ENCODE results near the gene KIF7. TPM values are rescaled to one million over a fixed set of nuclear protein-coding genes. Genes with fewer than 3 reads are reported as not detected.
A peak's percentile ranks its signal among the peaks of the same experiment; 100 is the strongest.

KIF7 gene
- total RNA-seq, 1 donor from 2014 or later, result 2.1 TPM

- FAIRE-seq, result no peak
- Histone ChIP-seq H3K4me3 (ENCODE audit: low read depth, low read length) (no peak overlapping the region), H3K36me3 (ENCODE audit: control insufficient read depth, insufficient read depth, low read length) (no peaks in the 10 kb centered on the region), H3K27me3 (ENCODE audit: control insufficient read depth, insufficient read depth, low read length) (no peaks in the 10 kb centered on the region)
- no peak for TF ChIP-seq CTCF (IDR thresholded peaks at IDR 0.05; ENCODE audit: insufficient read depth, low read length, severe bottlenecking)
- DNase-seq (ENCODE audit: low read depth), result no peak
Measured at GRCh38 chr15:89649013-89649625, 6.1 kb downstream of the KIF7 start.

- FAIRE-seq, result no peak
- no peak overlapping the region for H3K4me3 ChIP-seq (ENCODE audit: low read depth, low read length)
- DNase-seq (ENCODE audit: low read depth), result no peak
- H3K27me3 ChIP-seq (ENCODE audit: control insufficient read depth, insufficient read depth, low read length), result no peaks in the 10 kb centered on the region
- no peak for TF ChIP-seq CTCF (IDR thresholded peaks at IDR 0.05; ENCODE audit: insufficient read depth, low read length, severe bottlenecking)
- no peaks in the 10 kb centered on the region for H3K36me3 ChIP-seq (ENCODE audit: control insufficient read depth, insufficient read depth, low read length)
Measured at GRCh38 chr15:89648106-89649012, 6.9 kb downstream of the KIF7 start.

GRCh38 chr15:89647191-89647851, 7.9 kb downstream of the KIF7 start:
- TF ChIP-seq CTCF (IDR thresholded peaks at IDR 0.05; ENCODE audit: insufficient read depth, low read length, severe bottlenecking), result peak; percentile 93
- FAIRE-seq (peak; percentile 18), DNase-seq (ENCODE audit: low read depth) (peak; percentile 23)
- H3K36me3 ChIP-seq (ENCODE audit: control insufficient read depth, insufficient read depth, low read length), result no peaks in the 10 kb centered on the region
- H3K27me3 ChIP-seq (ENCODE audit: control insufficient read depth, insufficient read depth, low read length), result no peaks in the 10 kb centered on the region
- no peak overlapping the region for H3K4me3 ChIP-seq (ENCODE audit: low read depth, low read length)

GRCh38 chr15:89646416-89647141, 8.7 kb downstream of the KIF7 start:
- H3K27me3 ChIP-seq (ENCODE audit: control insufficient read depth, insufficient read depth, low read length), result no peaks in the 10 kb centered on the region
- no peak for DNase-seq (ENCODE audit: low read depth)
- no peak overlapping the region for H3K4me3 ChIP-seq (ENCODE audit: low read depth, low read length)
- TF ChIP-seq CTCF (IDR thresholded peaks at IDR 0.05; ENCODE audit: insufficient read depth, low read length, severe bottlenecking), result no peak
- H3K36me3 ChIP-seq (ENCODE audit: control insufficient read depth, insufficient read depth, low read length), result no peaks in the 10 kb centered on the region
- no peak for FAIRE-seq

GRCh38 chr15:89645680-89646079, 9.6 kb downstream of the KIF7 start:
- TF ChIP-seq CTCF (IDR thresholded peaks at IDR 0.05; ENCODE audit: insufficient read depth, low read length, severe bottlenecking), result no peak

More at GRCh38 chr15:89645680-89646079, 9.6 kb downstream of the KIF7 start:
- DNase-seq (ENCODE audit: low read depth) (no peak), FAIRE-seq (no peak)
- Histone ChIP-seq H3K27me3 (ENCODE audit: control insufficient read depth, insufficient read depth, low read length) (no peaks in the 10 kb centered on the region), H3K4me3 (ENCODE audit: low read depth, low read length) (no peak overlapping the region), H3K36me3 (ENCODE audit: control insufficient read depth, insufficient read depth, low read length) (no peaks in the 10 kb centered on the region)

All from bronchial epithelial cell (primary cell).